Muscle of leg (tissue), 10 donors: ENCODE measurements around the gene ISL1. TPM values are rescaled to one million over a fixed set of nuclear protein-coding genes. Genes with fewer than 3 reads are reported as not detected.

ENCODE experiments used
- DNase-seq: peaks from one replicate; pipeline ENCODE4 v3.0.0; 2013
- H3K27ac ChIP-seq: one replicate; pipeline ENCODE4 v1.5.1; 2013; ENCODE audit warnings: mild to moderate bottlenecking, low read length, control low read depth
- H3K27me3 ChIP-seq: one replicate; pipeline ENCODE4 v1.6.1; 2013; ENCODE audit warnings: low read length; ENCODE audit not compliant: control insufficient read depth, insufficient read depth
- H3K36me3 ChIP-seq: one replicate; pipeline ENCODE4 v1.6.1; 2013; ENCODE audit warnings: low read length; ENCODE audit not compliant: control insufficient read depth, insufficient read depth
- H3K4me1 ChIP-seq: one replicate; pipeline ENCODE4 v1.6.1; 2013; ENCODE audit warnings: low read length; ENCODE audit not compliant: control insufficient read depth, insufficient read depth
- H3K4me3 ChIP-seq: one replicate; pipeline ENCODE4 v1.5.1; 2013; ENCODE audit warnings: low read length, control low read depth
- H3K9me3 ChIP-seq: replicated peaks from 2 replicates; pipeline ENCODE4 v1.6.1; 2013; ENCODE audit warnings: low read depth, low read length; ENCODE audit not compliant: control insufficient read depth
- polyA plus RNA-seq, 8 donors: library from polyadenylated mRNA; unstranded; fragments of 120-200 nt; gene quantifications; one replicate each; pipeline versions ENCODE4 v1.2.1 to v1.2.3, GENCODE V29; 2013; ENCODE audit warnings: inconsistent platforms in 1 of 8, low replicate concordance in 1 of 8; ENCODE audit not compliant: insufficient read length in 8 of 8, insufficient read depth in 1 of 8
- total RNA-seq: library from RNA; stranded (reverse); fragments of 120-200 nt; gene quantifications from one replicate; pipeline ENCODE4 v1.2.4, GENCODE V29; 2013

The ISL1 gene
- total and polyA plus RNA-seq, 9 donors = 0.07 to 1.0 (median 0.31) TPM; not detected in 1

GRCh38 chr5:51439232-51439631 lies 56.0 kb downstream of the ISL1 start:
- Histone ChIP-seq H3K27ac (no peak overlapping the region), H3K4me1 (no peaks in the 10 kb centered on the region), H3K36me3 (no peaks in the 10 kb centered on the region), H3K4me3 (no peak overlapping the region), H3K27me3 (no peaks in the 10 kb centered on the region), H3K9me3 (no peaks in the 10 kb centered on the region)
- no peak for DNase-seq
